HepG2 (cell line): ENCODE results near the gene HTRA2. TPM values are rescaled to one million over a fixed set of nuclear protein-coding genes. Genes with fewer than 3 reads are reported as not detected.

Experiments used
- CCAR2 ChIP-seq: fragments of 200-400 bp; formaldehyde crosslinking; optimal IDR thresholded peaks from 2 replicates; pipeline ENCODE3; 2018; ENCODE audit warnings: low read depth, mild to moderate bottlenecking, low read length, moderate library complexity
- ETS1 ChIP-seq: sonication (generic); formaldehyde crosslinking; IDR thresholded peaks from 2 replicates; pipeline ENCODE4 v1.4.0; 2020; ENCODE audit warnings: missing genetic modification reagents
- MAX ChIP-seq: IDR thresholded peaks from 2 replicates; pipeline ENCODE4 v1.6.1; 2012; ENCODE audit warnings: inconsistent platforms
- PHF21A ChIP-seq: sonication (generic); formaldehyde crosslinking; IDR thresholded peaks from 2 replicates; pipeline ENCODE4 v1.5.0; 2020; ENCODE audit warnings: mild to moderate bottlenecking, missing genetic modification reagents
- SIN3B ChIP-seq: fragments of 150-350 bp; IDR thresholded peaks from 2 replicates; pipeline ENCODE4 v1.6.1; 2014; ENCODE audit warnings: low read length
- SMC3 ChIP-seq: IDR thresholded peaks from 2 replicates; pipeline ENCODE4 v1.6.1; 2011; ENCODE audit warnings: low read length, improper control_type of control experiment
- ZNF331 ChIP-seq: sonication (generic); formaldehyde crosslinking; IDR thresholded peaks from 2 replicates; pipeline ENCODE4 v1.4.0; 2020; ENCODE audit warnings: missing genetic modification reagents
- ZNF383 ChIP-seq: sonication (generic); formaldehyde crosslinking; IDR thresholded peaks from 2 replicates; pipeline ENCODE4 v1.4.0; 2020; ENCODE audit warnings: missing genetic modification reagents, mild to moderate bottlenecking, borderline replicate concordance
- ZNF430 ChIP-seq: sonication (generic); formaldehyde crosslinking; IDR thresholded peaks from 2 replicates; pipeline ENCODE4 v1.9.0; 2021; ENCODE audit warnings: mild to moderate bottlenecking, missing genetic modification reagents
- ZNF513 ChIP-seq: sonication (generic); formaldehyde crosslinking; conservative IDR thresholded peaks from 2 replicates; pipeline ENCODE4 v1.5.0; 2020; ENCODE audit warnings: missing genetic modification reagents
- ZNF577 ChIP-seq: sonication (generic); formaldehyde crosslinking; IDR thresholded peaks from 2 replicates; pipeline ENCODE4 v1.4.0; 2020; ENCODE audit warnings: mild to moderate bottlenecking, low read depth, missing genetic modification reagents, borderline replicate concordance
- ZNF720 ChIP-seq: sonication (generic); formaldehyde crosslinking; IDR thresholded peaks from 2 replicates; pipeline ENCODE4 v1.4.0; 2020; ENCODE audit warnings: missing genetic modification reagents
- polyA plus RNA-seq, 8 experiments: library from polyadenylated mRNA; depleted of rRNA in 3 of 8; stranded (reverse) in 7 of 8; unstranded in 1 of 8; fragments of >200 nt; fragmentation: Illumina TruSeq in 4 of 8; extraction: Trizol in 4 of 8; gene quantifications; 2 replicates each; pipeline versions ENCODE4 v1.2.1 to v1.2.3, GENCODE V29; 2011 to 2016; ENCODE audit warnings: low read depth in 4 of 8, missing spikeins in 1 of 8, mixed read lengths in 1 of 8; ENCODE audit not compliant: insufficient read depth in 1 of 8
- total RNA-seq, 5 experiments: library from RNA; depleted of rRNA; stranded (reverse); fragments of >200 nt; fragmentation: Illumina TruSeq; extraction: Trizol; gene quantifications; 2 replicates each; pipeline ENCODE4 v1.2.3, GENCODE V29; 2016; ENCODE audit warnings: low read depth in 1 of 5
- TF ChIP-seq, protein P1 (sequence below): sonication (generic); formaldehyde crosslinking; IDR thresholded peaks from 2 replicates; pipeline ENCODE4 v1.9.0; 2022; ENCODE audit warnings: missing genetic modification reagents, mild to moderate bottlenecking, borderline replicate concordance
- TF ChIP-seq, protein P2 (sequence below): sonication (generic); formaldehyde crosslinking; IDR thresholded peaks from 2 replicates; pipeline ENCODE4 v1.5.1; 2020; ENCODE audit warnings: missing genetic modification reagents, mild to moderate bottlenecking, borderline replicate concordance
- TF ChIP-seq, protein P3 (sequence below): sonication (generic); formaldehyde crosslinking; IDR thresholded peaks from 2 replicates; pipeline ENCODE4 v1.8.0; 2022; ENCODE audit warnings: low read depth, missing genetic modification reagents
- TF ChIP-seq, protein P4 (sequence below): IDR thresholded peaks from 2 replicates; pipeline ENCODE4 v1.6.1; 2012; ENCODE audit warnings: low read length, improper control_type of control experiment

HTRA2 gene
- total and polyA plus RNA-seq, 2 of the 13 experiments (the other 11 are each of a cell fraction or from before 2014, with no cell fraction given), result 47.7 to 50.3 TPM

DNA sequence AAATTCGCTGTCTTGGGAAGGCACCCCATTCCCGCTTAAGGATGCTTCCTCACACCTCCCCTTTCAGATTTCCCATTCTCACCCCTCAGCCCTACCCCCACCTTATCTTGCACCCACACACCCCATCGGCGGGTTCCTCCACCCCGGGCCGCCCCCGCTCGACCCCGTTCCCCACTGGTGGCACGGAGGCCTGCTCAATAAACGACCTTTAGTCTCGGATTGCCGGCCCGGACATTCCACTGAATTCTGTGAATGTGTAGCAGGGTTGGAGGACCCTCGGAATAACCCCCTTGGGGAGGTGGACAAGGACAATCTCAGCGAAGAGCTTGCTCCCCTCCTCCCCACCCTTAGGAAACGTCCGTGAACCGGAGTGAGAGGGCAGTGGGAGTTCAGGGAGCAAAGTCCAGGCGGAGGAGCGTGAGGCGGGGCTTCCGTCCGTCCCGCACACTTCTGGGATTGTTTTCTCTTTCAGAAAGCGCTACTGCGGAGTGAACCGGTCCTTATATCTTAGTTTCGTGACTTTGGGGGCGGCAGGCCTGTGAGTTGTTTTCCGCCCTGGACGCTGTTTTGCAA, 27.5 kb upstream of the HTRA2 start (continued):
- no peak; the same call in 1 of the 2 replicates for TF ChIP-seq ETS1 (CRISPR knock-in tag)
- TF ChIP-seq MAX, result no peak
- peak; percentile 81; the same call in 1 of the 2 replicates for TF ChIP-seq ZNF331
- TF ChIP-seq ZNF577, result no peak
- TF ChIP-seq ZNF720 (CRISPR knock-in tag), result no peak
- TF ChIP-seq SMC3, result no peak
- TF ChIP-seq ZNF383, result 0 out of 2 replicates have a peak, but pooled peaks have one; percentile 15
- TF ChIP-seq SIN3B, result no peak
- TF ChIP-seq CCAR2, result no peak
- peak; percentile 80 for TF ChIP-seq PHF21A (CRISPR knock-in tag)
- TF ChIP-seq, protein P1, sequence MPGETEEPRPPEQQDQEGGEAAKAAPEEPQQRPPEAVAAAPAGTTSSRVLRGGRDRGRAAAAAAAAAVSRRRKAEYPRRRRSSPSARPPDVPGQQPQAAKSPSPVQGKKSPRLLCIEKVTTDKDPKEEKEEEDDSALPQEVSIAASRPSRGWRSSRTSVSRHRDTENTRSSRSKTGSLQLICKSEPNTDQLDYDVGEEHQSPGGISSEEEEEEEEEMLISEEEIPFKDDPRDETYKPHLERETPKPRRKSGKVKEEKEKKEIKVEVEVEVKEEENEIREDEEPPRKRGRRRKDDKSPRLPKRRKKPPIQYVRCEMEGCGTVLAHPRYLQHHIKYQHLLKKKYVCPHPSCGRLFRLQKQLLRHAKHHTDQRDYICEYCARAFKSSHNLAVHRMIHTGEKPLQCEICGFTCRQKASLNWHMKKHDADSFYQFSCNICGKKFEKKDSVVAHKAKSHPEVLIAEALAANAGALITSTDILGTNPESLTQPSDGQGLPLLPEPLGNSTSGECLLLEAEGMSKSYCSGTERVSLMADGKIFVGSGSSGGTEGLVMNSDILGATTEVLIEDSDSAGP, result no peak
- TF ChIP-seq, protein P2, sequence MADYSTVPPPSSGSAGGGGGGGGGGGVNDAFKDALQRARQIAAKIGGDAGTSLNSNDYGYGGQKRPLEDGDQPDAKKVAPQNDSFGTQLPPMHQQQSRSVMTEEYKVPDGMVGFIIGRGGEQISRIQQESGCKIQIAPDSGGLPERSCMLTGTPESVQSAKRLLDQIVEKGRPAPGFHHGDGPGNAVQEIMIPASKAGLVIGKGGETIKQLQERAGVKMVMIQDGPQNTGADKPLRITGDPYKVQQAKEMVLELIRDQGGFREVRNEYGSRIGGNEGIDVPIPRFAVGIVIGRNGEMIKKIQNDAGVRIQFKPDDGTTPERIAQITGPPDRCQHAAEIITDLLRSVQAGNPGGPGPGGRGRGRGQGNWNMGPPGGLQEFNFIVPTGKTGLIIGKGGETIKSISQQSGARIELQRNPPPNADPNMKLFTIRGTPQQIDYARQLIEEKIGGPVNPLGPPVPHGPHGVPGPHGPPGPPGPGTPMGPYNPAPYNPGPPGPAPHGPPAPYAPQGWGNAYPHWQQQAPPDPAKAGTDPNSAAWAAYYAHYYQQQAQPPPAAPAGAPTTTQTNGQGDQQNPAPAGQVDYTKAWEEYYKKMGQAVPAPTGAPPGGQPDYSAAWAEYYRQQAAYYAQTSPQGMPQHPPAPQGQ (CRISPR knock-in tag), result no peak
- TF ChIP-seq, protein P3, sequence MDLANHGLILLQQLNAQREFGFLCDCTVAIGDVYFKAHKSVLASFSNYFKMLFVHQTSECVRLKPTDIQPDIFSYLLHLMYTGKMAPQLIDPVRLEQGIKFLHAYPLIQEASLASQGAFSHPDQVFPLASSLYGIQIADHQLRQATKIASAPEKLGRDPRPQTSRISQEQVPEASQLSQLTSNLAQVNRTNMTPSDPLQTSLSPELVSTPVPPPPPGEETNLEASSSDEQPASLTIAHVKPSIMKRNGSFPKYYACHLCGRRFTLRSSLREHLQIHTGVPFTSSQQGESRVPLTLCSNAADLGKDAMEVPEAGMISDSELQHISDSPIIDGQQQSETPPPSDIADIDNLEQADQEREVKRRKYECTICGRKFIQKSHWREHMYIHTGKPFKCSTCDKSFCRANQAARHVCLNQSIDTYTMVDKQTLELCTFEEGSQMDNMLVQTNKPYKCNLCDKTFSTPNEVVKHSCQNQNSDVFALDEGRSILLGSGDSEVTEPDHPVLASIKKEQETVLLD (CRISPR knock-in tag), result peak; percentile 86
- TF ChIP-seq ZNF430 (CRISPR knock-in tag), result peak; percentile 79
- TF ChIP-seq ZNF513 (CRISPR knock-in tag), result no peak
- TF ChIP-seq, protein P4, sequence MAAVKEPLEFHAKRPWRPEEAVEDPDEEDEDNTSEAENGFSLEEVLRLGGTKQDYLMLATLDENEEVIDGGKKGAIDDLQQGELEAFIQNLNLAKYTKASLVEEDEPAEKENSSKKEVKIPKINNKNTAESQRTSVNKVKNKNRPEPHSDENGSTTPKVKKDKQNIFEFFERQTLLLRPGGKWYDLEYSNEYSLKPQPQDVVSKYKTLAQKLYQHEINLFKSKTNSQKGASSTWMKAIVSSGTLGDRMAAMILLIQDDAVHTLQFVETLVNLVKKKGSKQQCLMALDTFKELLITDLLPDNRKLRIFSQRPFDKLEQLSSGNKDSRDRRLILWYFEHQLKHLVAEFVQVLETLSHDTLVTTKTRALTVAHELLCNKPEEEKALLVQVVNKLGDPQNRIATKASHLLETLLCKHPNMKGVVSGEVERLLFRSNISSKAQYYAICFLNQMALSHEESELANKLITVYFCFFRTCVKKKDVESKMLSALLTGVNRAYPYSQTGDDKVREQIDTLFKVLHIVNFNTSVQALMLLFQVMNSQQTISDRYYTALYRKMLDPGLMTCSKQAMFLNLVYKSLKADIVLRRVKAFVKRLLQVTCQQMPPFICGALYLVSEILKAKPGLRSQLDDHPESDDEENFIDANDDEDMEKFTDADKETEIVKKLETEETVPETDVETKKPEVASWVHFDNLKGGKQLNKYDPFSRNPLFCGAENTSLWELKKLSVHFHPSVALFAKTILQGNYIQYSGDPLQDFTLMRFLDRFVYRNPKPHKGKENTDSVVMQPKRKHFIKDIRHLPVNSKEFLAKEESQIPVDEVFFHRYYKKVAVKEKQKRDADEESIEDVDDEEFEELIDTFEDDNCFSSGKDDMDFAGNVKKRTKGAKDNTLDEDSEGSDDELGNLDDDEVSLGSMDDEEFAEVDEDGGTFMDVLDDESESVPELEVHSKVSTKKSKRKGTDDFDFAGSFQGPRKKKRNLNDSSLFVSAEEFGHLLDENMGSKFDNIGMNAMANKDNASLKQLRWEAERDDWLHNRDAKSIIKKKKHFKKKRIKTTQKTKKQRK, result no peak
